ENCODE measurements around the gene C1QTNF8. TPM values are rescaled to one million over a fixed set of nuclear protein-coding genes. Genes with fewer than 3 reads are reported as not detected.

The C1QTNF8 gene
- total RNA-seq, 1 donor = not detected

GRCh38 chr16:1044460-1045309 lies 51.4 kb downstream of the C1QTNF8 start:
- DNase-seq (ENCODE audit: low read depth) = no peak
- no peak overlapping the region for H3K4me3 ChIP-seq (ENCODE audit: low read depth, low read length)
- no peak for TF ChIP-seq CTCF (IDR thresholded peaks at IDR 0.05; ENCODE audit: insufficient read depth, low read depth, low read length)

- no peak overlapping the region for H3K4me3 ChIP-seq (ENCODE audit: low read depth, low read length)
- no peak for TF ChIP-seq CTCF (IDR thresholded peaks at IDR 0.05; ENCODE audit: insufficient read depth, low read depth, low read length)
- DNase-seq (ENCODE audit: low read depth) = no peak
Observed at GRCh38 chr16:1043881-1044451, 52.1 kb downstream of the C1QTNF8 start.

- H3K4me3 ChIP-seq (ENCODE audit: low read depth, low read length) = no peak overlapping the region
- no peak for TF ChIP-seq CTCF (IDR thresholded peaks at IDR 0.05; ENCODE audit: insufficient read depth, low read depth, low read length)
- DNase-seq (ENCODE audit: low read depth) = no peak
Observed at GRCh38 chr16:1042866-1043265, 53.2 kb downstream of the C1QTNF8 start.

- H3K4me3 ChIP-seq (ENCODE audit: low read depth, low read length) = no peak overlapping the region
- DNase-seq (ENCODE audit: low read depth) = no peak
- TF ChIP-seq CTCF (IDR thresholded peaks at IDR 0.05; ENCODE audit: insufficient read depth, low read depth, low read length) = no peak
Observed at GRCh38 chr16:1042049-1042744, 53.8 kb downstream of the C1QTNF8 start.

- TF ChIP-seq CTCF (IDR thresholded peaks at IDR 0.05; ENCODE audit: insufficient read depth, low read depth, low read length) = no peak
- no peak overlapping the region for H3K4me3 ChIP-seq (ENCODE audit: low read depth, low read length)
- DNase-seq (ENCODE audit: low read depth) = no peak
Observed at GRCh38 chr16:1040346-1040745, 55.7 kb downstream of the C1QTNF8 start.

GRCh38 chr16:1039762-1040161 lies 56.3 kb downstream of the C1QTNF8 start:
- no peak overlapping the region for H3K4me3 ChIP-seq (ENCODE audit: low read depth, low read length)
- no peak for DNase-seq (ENCODE audit: low read depth)
- TF ChIP-seq CTCF (IDR thresholded peaks at IDR 0.05; ENCODE audit: insufficient read depth, low read depth, low read length) = no peak
